Uterus (tissue), 2 donors: ENCODE results near the gene ROBO2.

Experiments
- CTCF ChIP-seq, 4 experiments: fragments of 200-600 bp in 2 of 4; fragments of 450-650 bp in 2 of 4; sonication (generic) in 2 of 4; IDR thresholded peaks; one replicate each; pipeline ENCODE4 v1.5.1; 2016 to 2019; ENCODE audit warnings: antibody characterized with exemption in 4 of 4, mild to moderate bottlenecking in 2 of 4, moderate library complexity in 1 of 4
- POLR2A ChIP-seq, 2 donors: fragments of 450-650 bp; IDR thresholded peaks; one replicate each; pipeline ENCODE4 v1.6.1; 2016; ENCODE audit warnings: antibody characterized with exemption in 2 of 2, mild to moderate bottlenecking in 1 of 2, moderate library complexity in 1 of 2

GRCh38 chr3:77122652-77123051, 82.8 kb downstream of the ROBO2 start:
- TF ChIP-seq POLR2A (IDR thresholded peaks at IDR 0.05) (no peak), CTCF (IDR thresholded peaks at IDR 0.05) (no peak)
